ENCODE results near the gene PLCXD3. TPM values are rescaled to one million over a fixed set of nuclear protein-coding genes. Genes with fewer than 3 reads are reported as not detected.

Gene PLCXD3
- total and polyA plus RNA-seq, 2 donors from 2014 or later: 5.1 to 11.7 TPM

DNA sequence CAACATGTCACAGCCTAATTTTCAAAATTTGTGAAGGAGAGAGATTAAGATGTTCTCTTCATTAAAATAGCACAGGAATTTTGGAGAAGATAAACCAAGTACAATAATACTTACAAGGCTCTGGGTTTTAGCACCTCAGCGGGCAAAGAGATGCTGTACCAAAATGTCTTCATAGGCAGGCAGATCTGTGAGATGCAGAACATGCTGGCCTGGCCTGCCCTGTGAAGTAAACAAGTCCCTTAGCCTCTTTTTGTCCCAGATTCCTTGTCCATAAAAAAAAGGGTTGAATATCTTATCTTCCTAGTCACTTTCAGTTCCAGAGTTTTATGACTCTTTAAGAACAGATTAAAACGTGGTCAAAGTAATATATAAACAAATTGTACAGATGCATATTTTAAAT, 244.0 kb downstream of the PLCXD3 start:
- DNase-seq (no peak), FAIRE-seq (peak; percentile 17)
- no peak overlapping the region for H3K27ac ChIP-seq (ENCODE audit: low read depth in 2 of 2, low read length in 2 of 2)
- no peaks in the 10 kb centered on the region for H3K27me3 ChIP-seq (ENCODE audit: control insufficient read depth, insufficient read depth, low read length)
- no peaks in the 10 kb centered on the region for H3K4me1 ChIP-seq (ENCODE audit: control insufficient read depth in 2 of 3, insufficient read depth in 2 of 3, low read depth in 1 of 3, low read length in 3 of 3)
- intact Hi-C loops (cut with DNase I): no loop called here
- H3K9ac ChIP-seq (ENCODE audit: low read length in 3 of 3): no peak overlapping the region
- TF ChIP-seq, protein P1, sequence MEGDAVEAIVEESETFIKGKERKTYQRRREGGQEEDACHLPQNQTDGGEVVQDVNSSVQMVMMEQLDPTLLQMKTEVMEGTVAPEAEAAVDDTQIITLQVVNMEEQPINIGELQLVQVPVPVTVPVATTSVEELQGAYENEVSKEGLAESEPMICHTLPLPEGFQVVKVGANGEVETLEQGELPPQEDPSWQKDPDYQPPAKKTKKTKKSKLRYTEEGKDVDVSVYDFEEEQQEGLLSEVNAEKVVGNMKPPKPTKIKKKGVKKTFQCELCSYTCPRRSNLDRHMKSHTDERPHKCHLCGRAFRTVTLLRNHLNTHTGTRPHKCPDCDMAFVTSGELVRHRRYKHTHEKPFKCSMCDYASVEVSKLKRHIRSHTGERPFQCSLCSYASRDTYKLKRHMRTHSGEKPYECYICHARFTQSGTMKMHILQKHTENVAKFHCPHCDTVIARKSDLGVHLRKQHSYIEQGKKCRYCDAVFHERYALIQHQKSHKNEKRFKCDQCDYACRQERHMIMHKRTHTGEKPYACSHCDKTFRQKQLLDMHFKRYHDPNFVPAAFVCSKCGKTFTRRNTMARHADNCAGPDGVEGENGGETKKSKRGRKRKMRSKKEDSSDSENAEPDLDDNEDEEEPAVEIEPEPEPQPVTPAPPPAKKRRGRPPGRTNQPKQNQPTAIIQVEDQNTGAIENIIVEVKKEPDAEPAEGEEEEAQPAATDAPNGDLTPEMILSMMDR (IDR thresholded peaks at IDR 0.05; ENCODE audit: borderline replicate concordance, extremely low read depth, insufficient read depth): no peak
- no peaks in the 10 kb centered on the region for H3K9me3 ChIP-seq (ENCODE audit: control insufficient read depth in 2 of 3, insufficient read depth in 1 of 3, low read length in 3 of 3)
- H3K4me3 ChIP-seq (ENCODE audit: low read length in 3 of 3): no peak overlapping the region
- no peaks in the 10 kb centered on the region for H3K36me3 ChIP-seq (ENCODE audit: control insufficient read depth in 2 of 3, insufficient read depth in 3 of 3, low read length in 3 of 3)

GRCh38 chr5:41264019-41264418, 246.4 kb downstream of the PLCXD3 start:
- intact Hi-C loops (cut with DNase I): no loop called here
- TF ChIP-seq, protein P1 (IDR thresholded peaks at IDR 0.05; ENCODE audit: borderline replicate concordance, extremely low read depth, insufficient read depth): no peak
- Histone ChIP-seq H3K9ac (ENCODE audit: low read length in 3 of 3) (no peak overlapping the region), H3K27ac (ENCODE audit: low read depth in 2 of 2, low read length in 2 of 2) (peak overlapping the region in 1 of 2 donors; percentile 41), H3K27me3 (ENCODE audit: control insufficient read depth, insufficient read depth, low read length) (no peaks in the 10 kb centered on the region), H3K4me3 (ENCODE audit: low read length in 3 of 3) (no peak overlapping the region), H3K4me1 (ENCODE audit: control insufficient read depth in 2 of 3, insufficient read depth in 2 of 3, low read depth in 1 of 3, low read length in 3 of 3) (no peaks in the 10 kb centered on the region), H3K36me3 (ENCODE audit: control insufficient read depth in 2 of 3, insufficient read depth in 3 of 3, low read length in 3 of 3) (no peaks in the 10 kb centered on the region), H3K9me3 (ENCODE audit: control insufficient read depth in 2 of 3, insufficient read depth in 1 of 3, low read length in 3 of 3) (no peaks in the 10 kb centered on the region)
- FAIRE-seq (no peak), DNase-seq (peak in 1 of 5 donors; percentile 49)

DNA sequence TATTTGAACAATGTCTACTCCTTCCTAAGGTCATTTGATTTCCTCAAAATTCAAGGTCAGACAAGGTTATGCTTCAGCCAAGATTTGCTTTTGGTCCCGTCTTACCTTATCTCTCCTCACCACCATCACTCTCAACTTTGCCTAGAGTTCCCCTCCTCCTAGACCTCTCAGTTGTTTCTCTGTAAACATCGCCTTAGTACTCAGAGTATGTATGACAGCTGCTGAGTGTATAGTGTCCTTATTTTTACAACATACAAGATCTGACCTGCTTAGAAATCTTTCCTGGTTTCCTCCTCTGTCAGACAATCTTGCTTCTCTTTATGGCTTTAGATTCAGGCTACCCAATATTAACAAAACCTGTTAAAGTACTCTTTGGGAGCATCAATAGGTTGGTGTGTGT, 247.1 kb downstream of the PLCXD3 start:
- TF ChIP-seq, protein P1 (IDR thresholded peaks at IDR 0.05; ENCODE audit: borderline replicate concordance, extremely low read depth, insufficient read depth): no peak
- Histone ChIP-seq H3K9ac (ENCODE audit: low read length in 3 of 3) (no peak overlapping the region), H3K4me1 (ENCODE audit: control insufficient read depth in 2 of 3, insufficient read depth in 2 of 3, low read depth in 1 of 3, low read length in 3 of 3) (no peaks in the 10 kb centered on the region), H3K9me3 (ENCODE audit: control insufficient read depth in 2 of 3, insufficient read depth in 1 of 3, low read length in 3 of 3) (no peaks in the 10 kb centered on the region), H3K4me3 (ENCODE audit: low read length in 3 of 3) (no peak overlapping the region), H3K36me3 (ENCODE audit: control insufficient read depth in 2 of 3, insufficient read depth in 3 of 3, low read length in 3 of 3) (no peaks in the 10 kb centered on the region), H3K27me3 (ENCODE audit: control insufficient read depth, insufficient read depth, low read length) (no peaks in the 10 kb centered on the region), H3K27ac (ENCODE audit: low read depth in 2 of 2, low read length in 2 of 2) (peak overlapping the region in 1 of 2 donors; percentile 2)
- DNase-seq (no peak), FAIRE-seq (no peak)
- intact Hi-C loops (cut with DNase I): no loop called here
